Medulla oblongata (tissue), 1 donor: ENCODE data around the gene GABRR1.
"Not testable (repeated sequence)": the region's sequence is repeated elsewhere in the genome, so short reads cannot be mapped to it uniquely, and the experiment has no call there.

Experiments
- DNase-seq: peaks from one replicate; pipeline ENCODE4 v3.0.0-alpha.2; 2015; ENCODE audit errors: extremely low spot score

The GABRR1 gene

GRCh38 chr6:89217299-89217910 is at the start of gene GABRR1:
Gene GABRR1, minus strand, starts transcription at chr6:89217358. Its CDS starts 36 bp downstream, at chr6:89217322.
- DNase-seq = no peak

DNA sequence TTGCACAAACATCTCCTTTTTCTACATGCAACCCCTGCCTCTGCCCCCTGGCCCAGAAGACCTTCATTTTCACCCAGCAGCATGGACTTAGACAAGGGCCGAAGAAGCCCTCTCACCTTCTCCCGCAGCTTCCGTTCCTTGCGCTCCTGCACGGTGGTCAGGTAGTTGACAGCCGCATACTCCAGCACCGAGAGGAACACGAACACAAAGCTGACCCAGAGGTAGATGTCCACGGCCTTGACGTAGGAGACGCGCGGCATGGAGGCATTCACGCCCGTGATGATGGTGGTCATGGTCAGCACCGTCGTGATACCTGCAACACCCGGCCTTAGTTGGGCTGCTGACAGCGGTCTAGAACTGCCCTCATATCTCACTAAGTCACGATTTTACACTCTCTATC is 47.1 kb upstream of the GABRR1 start:
- no peak for DNase-seq

DNA sequence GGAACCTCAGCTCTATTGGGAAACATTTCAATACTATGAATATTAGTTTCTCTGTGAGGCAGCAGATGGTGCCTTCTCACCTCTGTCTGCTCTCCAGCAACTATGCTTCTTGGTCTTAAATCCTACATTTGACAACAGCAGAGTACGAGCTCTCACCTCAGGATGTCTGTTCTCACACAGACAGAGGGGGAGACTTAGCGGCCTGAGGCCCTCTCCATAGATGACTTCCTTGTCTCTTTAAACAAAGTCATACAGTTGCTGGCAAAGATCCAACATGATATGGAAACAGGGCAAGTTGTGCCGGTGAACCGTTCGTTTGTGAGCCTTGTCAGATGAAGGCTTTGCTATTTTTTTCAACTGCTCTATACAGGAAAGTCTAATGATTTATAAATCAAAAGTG is 43.7 kb upstream of the GABRR1 start:
- no peak for DNase-seq

DNA sequence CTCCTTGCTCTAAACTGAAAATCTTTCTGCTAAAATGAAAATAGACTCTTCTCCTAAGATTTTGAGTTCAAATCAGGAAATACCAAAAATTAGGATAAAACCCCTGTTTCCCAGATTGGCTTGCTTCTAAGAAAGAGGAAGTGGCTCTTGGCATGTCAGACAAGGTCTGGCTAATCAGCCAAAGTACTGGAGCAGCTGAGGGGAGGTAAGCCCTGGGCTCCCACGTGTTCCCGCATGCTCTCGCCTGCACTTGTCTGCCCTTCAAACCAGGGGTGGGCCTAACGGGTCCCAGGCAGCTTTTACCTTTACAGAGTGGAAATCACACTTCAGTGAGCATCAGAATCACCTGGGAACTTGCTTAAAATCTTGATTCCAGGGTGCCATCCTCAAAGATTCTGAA is 43.2 kb upstream of the GABRR1 start:
- peak; percentile 10 for DNase-seq

- DNase-seq = no peak
Observed at GRCh38 chr6:89258912-89259311, 41.8 kb upstream of the GABRR1 start.

DNA sequence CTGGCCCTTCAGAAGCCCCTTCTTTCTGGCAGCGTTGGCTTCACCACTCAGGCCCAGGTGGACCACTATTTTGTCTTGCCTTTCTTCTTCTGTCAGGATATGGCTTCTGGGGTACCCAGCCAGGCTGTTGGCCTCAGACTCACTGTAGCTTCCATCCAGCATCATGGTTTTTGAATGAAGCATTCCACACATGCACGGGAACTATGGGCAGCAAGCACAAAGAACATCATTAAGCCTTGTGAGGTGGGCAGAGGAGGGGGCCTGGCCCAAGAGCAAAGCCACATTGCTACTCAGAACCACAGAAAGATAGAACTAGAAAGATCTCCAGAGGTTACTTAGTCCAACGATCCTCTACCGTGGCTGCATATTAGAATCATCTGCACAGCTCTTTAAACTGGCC is 40.6 kb upstream of the GABRR1 start:
- no peak for DNase-seq

GRCh38 chr6:89257346-89257745 is 40.2 kb upstream of the GABRR1 start:
- no peak for DNase-seq

DNA sequence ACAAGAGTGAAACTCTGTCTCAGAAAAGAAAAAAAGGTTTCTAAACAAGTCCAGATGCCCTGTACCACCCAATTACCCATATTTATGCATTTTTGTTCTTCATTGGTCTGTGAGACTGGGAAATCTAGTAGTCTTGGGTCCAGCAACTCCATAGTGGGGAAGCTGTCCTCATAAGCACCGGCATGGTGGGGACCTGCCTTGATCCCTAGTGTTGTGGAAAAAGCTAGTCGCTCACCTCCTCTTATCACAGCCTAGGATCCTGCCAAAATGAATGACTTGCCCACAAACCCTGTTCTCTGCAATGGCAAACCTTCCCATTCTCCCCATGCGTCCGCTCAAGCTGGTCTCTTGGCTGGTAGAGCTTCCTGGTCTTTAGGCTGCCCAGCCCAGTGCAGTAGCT is 38.3 kb upstream of the GABRR1 start:
- no peak for DNase-seq

- no peak for DNase-seq
Observed at GRCh38 chr6:89254569-89254968, 37.4 kb upstream of the GABRR1 start.

- no peak for DNase-seq
Observed at GRCh38 chr6:89252907-89253306, 35.7 kb upstream of the GABRR1 start.

GRCh38 chr6:89251976-89252375 is 34.8 kb upstream of the GABRR1 start:
- DNase-seq = no peak

DNA sequence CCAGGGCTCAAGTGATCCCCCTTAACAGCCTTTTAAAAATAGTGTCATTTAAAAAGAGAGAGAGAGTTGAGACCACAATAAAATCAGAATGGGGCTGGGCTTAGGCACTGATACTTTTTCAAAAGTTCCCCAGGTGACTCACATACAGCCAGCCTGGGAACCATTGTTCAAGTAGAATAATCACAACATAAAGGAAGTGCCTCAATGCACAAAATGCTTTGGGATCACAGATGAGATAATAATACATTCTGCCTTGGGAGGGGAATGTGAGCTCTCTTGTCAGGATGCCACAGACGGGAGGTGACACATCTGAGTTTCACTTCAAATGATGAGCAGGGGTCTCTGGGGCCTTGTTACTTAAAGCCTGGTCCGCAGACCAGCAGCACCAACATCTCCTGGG is 34.0 kb upstream of the GABRR1 start:
- no peak for DNase-seq

- no peak for DNase-seq
Observed at GRCh38 chr6:89250239-89250638, 33.1 kb upstream of the GABRR1 start.

- no peak for DNase-seq
Observed at GRCh38 chr6:89244241-89244985, 27.3 kb upstream of the GABRR1 start.

DNA sequence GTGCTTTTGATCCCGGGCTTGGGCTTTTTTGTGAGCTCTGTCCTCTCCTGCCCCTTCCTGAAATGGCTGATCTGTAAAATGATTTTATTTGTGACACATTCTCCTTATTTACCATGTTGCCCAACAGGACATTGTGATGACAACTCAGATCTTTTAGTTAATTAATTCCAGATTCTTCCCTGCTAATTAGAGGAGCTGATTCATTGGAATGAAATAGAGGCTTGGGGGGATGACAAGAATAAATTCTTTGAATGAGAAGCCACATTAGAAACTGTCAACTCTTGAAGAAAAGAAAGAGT is 26.1 kb upstream of the GABRR1 start:
- DNase-seq = no peak

- peak; percentile 33 for DNase-seq
Observed at GRCh38 chr6:89242574-89243330, 25.6 kb upstream of the GABRR1 start.

DNA sequence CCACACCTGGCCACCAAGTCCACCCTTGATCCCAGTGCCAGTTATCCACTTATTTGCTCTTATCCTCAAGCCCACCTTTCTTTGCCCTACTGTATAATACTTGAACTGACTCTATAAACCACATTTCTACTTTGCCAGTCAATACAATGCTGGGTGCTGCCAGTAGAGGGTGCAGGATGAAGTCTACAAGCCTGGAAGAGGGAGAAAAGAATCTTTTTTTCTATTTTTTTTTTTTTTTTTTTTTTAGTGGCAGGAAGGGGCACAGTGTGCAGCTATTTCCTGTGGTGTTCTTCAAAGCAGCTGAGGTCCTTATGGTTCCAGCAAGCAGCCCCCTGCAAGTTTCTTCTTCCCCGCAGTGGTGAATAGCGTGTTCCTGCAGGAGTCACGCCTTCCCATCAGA is 22.2 kb upstream of the GABRR1 start:
- DNase-seq = no peak

- DNase-seq = no peak
Observed at GRCh38 chr6:89237158-89237557, 20.0 kb upstream of the GABRR1 start.

- DNase-seq = not testable (repeated sequence)
Observed at GRCh38 chr6:89233605-89234004, 16.4 kb upstream of the GABRR1 start.

DNA sequence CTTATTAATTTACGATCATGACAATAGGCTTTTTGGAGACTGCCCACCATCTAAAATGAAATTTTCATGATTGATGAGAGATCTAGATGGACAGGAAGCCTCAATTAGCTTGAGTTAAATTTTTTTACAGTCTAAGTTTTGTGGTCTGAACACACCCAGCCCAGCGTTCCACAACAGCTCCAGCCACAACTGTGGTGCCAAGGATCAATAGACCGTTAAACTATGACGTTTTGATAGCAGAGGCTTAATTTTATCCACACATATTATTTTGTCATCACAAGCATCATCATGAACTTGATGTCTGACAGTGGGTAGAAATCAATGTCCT is 5.5 kb upstream of the GABRR1 start:
- no peak for DNase-seq

- no peak for DNase-seq
Observed at GRCh38 chr6:89221971-89222711, 5.0 kb upstream of the GABRR1 start.

DNA sequence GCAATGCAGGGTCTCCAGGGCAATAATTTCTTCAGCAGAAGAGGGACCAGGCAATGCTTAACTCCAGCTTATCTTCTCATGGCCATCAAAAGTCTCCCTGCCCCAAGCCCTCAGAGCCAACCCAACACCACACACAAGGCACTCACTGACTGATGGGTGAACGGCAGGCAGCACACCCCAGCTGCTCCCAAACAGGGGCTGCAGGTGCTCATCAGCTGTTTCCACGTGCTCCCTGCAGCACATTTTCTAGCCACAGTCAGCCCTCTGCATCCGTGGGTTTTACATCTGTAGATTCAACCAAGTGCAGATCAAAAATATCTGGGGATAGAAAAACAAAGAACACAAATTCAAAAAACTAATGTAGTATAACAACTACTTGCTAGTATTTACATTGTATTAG is 4.0 kb upstream of the GABRR1 start:
- DNase-seq = no peak

- DNase-seq = no peak
Observed at GRCh38 chr6:89216411-89216810, 747 bp downstream of the GABRR1 start.
